K562 (cell line): ENCODE results near the gene TRIM2. TPM values are rescaled to one million over a fixed set of nuclear protein-coding genes. Genes with fewer than 3 reads are reported as not detected.

Experiments used
- ATAC-seq: fragments of 200-7000 bp; cut with Tn5 transposase; 3 replicates; pipeline ENCODE4 v1.9.1; 2020; ENCODE audit warnings: moderate library complexity
- BruUV-seq: library from RNA; stranded (reverse); fragments of 400-500 nt; replicated peaks from 2 replicates; lab custom pipeline; 2021; lab: Mats Ljungman, UMichigan
- CTCF ChIA-PET: fragments of 300-600 bp; formaldehyde crosslinking; extraction: SDS; loops from one replicate; lab custom pipeline; 2021; ENCODE audit warnings: low intra/inter-chr PET ratio; lab: Yijun Ruan, JAX
- POLR2A ChIA-PET: fragments of 300-600, 350-650 bp; sonication (Branson Sonifier 250); formaldehyde crosslinking; extraction: SDS; loops from one replicate; lab custom pipeline; 2021; ENCODE audit warnings: antibody characterized with exemption, inconsistent platforms; lab: Yijun Ruan, JAX
- DNase-seq, 4 experiments: peaks; one replicate each; pipeline versions ENCODE4 v3.0.0 to v3.0.0-alpha.2; 2011 to 2018; ENCODE audit warnings: low spot score in 3 of 4, mixed read lengths in 3 of 4; ENCODE audit errors: extremely low read depth in 1 of 4
- FAIRE-seq: peaks from 2 replicates; lab custom pipeline; 2011; peaks lifted over from hg19 to GRCh38; lab: Jason Lieb, UNC
- H2AFZ ChIP-seq: 2 replicates; pipeline ENCODE4 v1.6.0; 2011; ENCODE audit warnings: low read depth, low read length, control low read depth, inconsistent platforms
- H3K27ac ChIP-seq: fragments of 200-600 bp; 3 replicates; pipeline ENCODE4 v1.8.0; 2011; ENCODE audit warnings: low read depth, mild to moderate bottlenecking, control low read depth, inconsistent platforms, low read length, moderate library complexity, mixed read lengths; ENCODE audit errors: extremely low read depth
- H3K27me3 ChIP-seq, 2 experiments: fragments of 300-600 bp in 1 of 2; 2 replicates in 1 of 2; 3 replicates in 1 of 2; pipeline versions ENCODE4 v1.6.0 to v1.8.0; 2011; ENCODE audit warnings: inconsistent platforms in 2 of 2, low read length in 2 of 2, mild to moderate bottlenecking in 1 of 2, mixed read lengths in 1 of 2, moderate library complexity in 1 of 2; ENCODE audit not compliant: control insufficient read depth in 2 of 2, insufficient read depth in 2 of 2
- H3K36me3 ChIP-seq: fragments of 300-600 bp; 3 replicates; pipeline ENCODE4 v1.8.0; 2011; ENCODE audit warnings: mild to moderate bottlenecking, low read length, inconsistent platforms; ENCODE audit not compliant: control insufficient read depth, insufficient read depth
- H3K4me1 ChIP-seq, 2 experiments: fragments of 200-600 bp in 1 of 2; replicated peaks in 1 of 2; 2 replicates in 1 of 2; 3 replicates in 1 of 2; pipeline versions ENCODE4 v1.5.1 to v1.8.0; 2011; ENCODE audit warnings: inconsistent platforms in 2 of 2, low read length in 2 of 2, mild to moderate bottlenecking in 1 of 2, mixed read lengths in 1 of 2, moderate library complexity in 1 of 2; ENCODE audit not compliant: control insufficient read depth in 2 of 2, insufficient read depth in 2 of 2
- H3K4me2 ChIP-seq: 2 replicates; pipeline ENCODE4 v1.6.1; 2011; ENCODE audit warnings: low read length, control low read depth, inconsistent platforms, mixed read lengths; ENCODE audit not compliant: insufficient read depth
- H3K4me3 ChIP-seq: fragments of 200-600 bp; sonication (generic), shearing (Covaris generic); 2 replicates; pipeline ENCODE4 v1.5.1; 2016; ENCODE audit warnings: control low read depth, inconsistent platforms
- H3K79me2 ChIP-seq: fragments of 200-600 bp; 3 replicates; pipeline ENCODE4 v1.8.0; 2011; ENCODE audit warnings: low read length, inconsistent platforms; ENCODE audit not compliant: control insufficient read depth, insufficient read depth
- H3K9ac ChIP-seq, 2 experiments: 2 replicates each; pipeline versions ENCODE4 v1.6.0 to v1.6.1; 2011; ENCODE audit warnings: low read depth in 2 of 2, low read length in 2 of 2, control low read depth in 1 of 2, inconsistent platforms in 1 of 2, mild to moderate bottlenecking in 1 of 2, mixed read lengths in 1 of 2; ENCODE audit not compliant: insufficient read depth in 1 of 2
- H3K9me1 ChIP-seq: one replicate; pipeline ENCODE4 v1.6.0; 2011; ENCODE audit warnings: inconsistent platforms, mild to moderate bottlenecking, low read length, moderate library complexity; ENCODE audit not compliant: control insufficient read depth, insufficient read depth
- H3K9me3 ChIP-seq: replicated peaks from 2 replicates; pipeline ENCODE4 v1.5.1; 2011; ENCODE audit warnings: low read depth, low read length, inconsistent platforms; ENCODE audit not compliant: control insufficient read depth, insufficient read depth
- H4K20me1 ChIP-seq: replicated peaks from 2 replicates; pipeline ENCODE4 v1.6.1; 2011; ENCODE audit warnings: low read length, inconsistent platforms, mixed read lengths; ENCODE audit not compliant: control insufficient read depth, insufficient read depth
- ARID2 ChIP-seq: fragments of 450-650 bp; IDR thresholded peaks from 2 replicates; pipeline ENCODE4 v1.6.1; 2017; ENCODE audit warnings: antibody characterized with exemption, mild to moderate bottlenecking
- FOXJ2 ChIP-seq: fragments of 200-800 bp; sonication (Bioruptor generic); IDR thresholded peaks from 2 replicates; pipeline ENCODE4 v1.6.1; 2016; ENCODE audit warnings: missing genetic modification characterization, missing compliant biosample characterization
- HOXB6 ChIP-seq: fragments of 250-450 bp; sonication (Bioruptor Pico); IDR thresholded peaks from 2 replicates; pipeline ENCODE4 v1.5.1; 2022; ENCODE audit warnings: mild to moderate bottlenecking, borderline replicate concordance
- MEIS2 ChIP-seq: fragments of 450-650 bp; IDR thresholded peaks from 2 replicates; pipeline ENCODE4 v1.6.1; 2014; ENCODE audit warnings: mild to moderate bottlenecking; ENCODE audit not compliant: partially characterized antibody
- NONO ChIP-seq, 2 experiments: fragments of 200-400 bp in 1 of 2; fragments of 450-650 bp in 1 of 2; formaldehyde crosslinking in 1 of 2; IDR thresholded peaks; 2 replicates each; pipeline ENCODE4 v1.6.1; 2017; ENCODE audit warnings: low read depth in 2 of 2, mild to moderate bottlenecking in 2 of 2, moderate library complexity in 2 of 2, low read length in 1 of 2
- PTRF ChIP-seq: fragments of 450-650 bp; IDR thresholded peaks from 2 replicates; pipeline ENCODE4 v1.6.1; 2016; ENCODE audit warnings: mild to moderate bottlenecking, missing genetic modification characterization, missing compliant biosample characterization
- WGBS: fragments of 100-300 bp; shearing (Covaris generic); methylation state at CpG from one replicate; pipeline ENCODE4 v1.1.6; 2016; ENCODE audit warnings: low coverage, mixed read lengths; ENCODE audit not compliant: insufficient coverage; ENCODE audit errors: missing lambda C conversion rate; 5-methylcytosine and 5-hydroxymethylcytosine counted together
- in situ Hi-C: fragments of 300-500 bp; cut with MboI; formaldehyde crosslinking; loops from 4 replicates; pipeline ENCODE4 v1.15.0; 2018; ENCODE audit warnings: inconsistent platforms, mixed read lengths
- intact Hi-C: fragments of 100-400 bp; cut with micrococcal nuclease; formaldehyde crosslinking; loops from 2 replicates; pipeline ENCODE4 v1.14.2; 2022
- polyA plus RNA-seq, 8 experiments: library from polyadenylated mRNA; depleted of rRNA in 4 of 8; stranded (reverse) in 5 of 8; unstranded in 3 of 8; fragments of >200 nt; fragmentation: Nextera tagmentation in 2 of 8; fragmentation: Illumina TruSeq in 1 of 8; extraction: Ambion mirVana in 2 of 8; extraction: Trizol in 1 of 8; gene quantifications; 2 replicates each; pipeline versions ENCODE4 v1.2.1 to v1.2.3, GENCODE V29; 2011 to 2014; ENCODE audit warnings: inconsistent platforms in 1 of 8, missing spikeins in 1 of 8
- total RNA-seq, 7 experiments: library from RNA; depleted of rRNA in 6 of 7; stranded (reverse); fragments of >200 nt in 6 of 7; fragmentation: Illumina TruSeq in 2 of 7; extraction: Trizol in 2 of 7; gene quantifications; 2 replicates each; pipeline versions ENCODE4 v1.2.1 to v1.2.3, GENCODE V29; 2011 to 2021; ENCODE audit warnings: low replicate concordance in 1 of 7
- TF ChIP-seq, protein P1 (sequence below): fragments of 250-450 bp; sonication (Bioruptor Pico); IDR thresholded peaks from 2 replicates; pipeline ENCODE4 v1.4.0; 2020; ENCODE audit warnings: mild to moderate bottlenecking, moderate library complexity

Gene TRIM2
- total and polyA plus RNA-seq, 9 of the 15 experiments (the other 6 are each of a cell fraction or from before 2014, with no cell fraction given), result 0.01 to 0.41 (median 0.13) TPM; not detected in 1

DNA sequence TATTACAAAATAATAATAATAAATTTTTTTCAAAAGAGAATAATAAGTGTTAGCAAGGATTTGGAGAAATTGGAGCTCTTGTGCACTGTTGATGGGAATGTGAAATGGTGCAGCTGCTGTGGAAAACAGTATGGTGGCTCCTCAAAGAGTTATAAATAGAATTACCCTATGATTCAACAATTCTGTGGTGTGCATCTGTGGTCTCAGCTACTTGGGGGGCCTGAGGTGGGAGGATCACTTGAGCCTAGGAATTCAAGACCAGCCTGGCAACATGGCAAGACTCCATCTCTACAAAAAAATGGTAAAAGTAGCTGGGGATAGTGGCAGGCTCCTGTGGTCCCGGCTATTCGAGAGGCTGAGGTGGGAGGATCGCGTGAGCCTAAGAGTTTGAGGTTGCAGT lies 159.8 kb downstream of the TRIM2 start:
- intact Hi-C loops (loop anchor here (5.0 kb wide), 1 partner anchor 48 kb away; no protein-coding TSS in a partner anchor), in situ Hi-C loops (no loop called here)
- ATAC-seq (no peak), FAIRE-seq (no peak), DNase-seq (no peak)
- Histone ChIP-seq H3K4me3 (no peak overlapping the region), H3K27me3 (no peaks in the 10 kb centered on the region), H3K9me3 (no peaks in the 10 kb centered on the region), H3K79me2 (0 out of 3 replicates have a peak, but pooled peaks cover 5% of the 10 kb centered on the region), H3K9me1 (no peaks in the 10 kb centered on the region), H3K4me2 (no peak overlapping the region), H3K9ac (no peak overlapping the region), H3K36me3 (peaks cover 75% of the 10 kb centered on the region), H3K4me1 (peaks cover 4 to 9% of the 10 kb centered on the region in 2 experiments; a peak in 3 of 5 replicates), H3K27ac (no peak overlapping the region), H2AFZ (no peak overlapping the region), H4K20me1 (no peaks in the 10 kb centered on the region)
- CTCF ChIA-PET, result no interaction called here
- WGBS, result 100% methylated on average over 2 of the region's 4 CpGs
- no TSS peak for BruUV-seq
- TF ChIP-seq, protein P1, sequence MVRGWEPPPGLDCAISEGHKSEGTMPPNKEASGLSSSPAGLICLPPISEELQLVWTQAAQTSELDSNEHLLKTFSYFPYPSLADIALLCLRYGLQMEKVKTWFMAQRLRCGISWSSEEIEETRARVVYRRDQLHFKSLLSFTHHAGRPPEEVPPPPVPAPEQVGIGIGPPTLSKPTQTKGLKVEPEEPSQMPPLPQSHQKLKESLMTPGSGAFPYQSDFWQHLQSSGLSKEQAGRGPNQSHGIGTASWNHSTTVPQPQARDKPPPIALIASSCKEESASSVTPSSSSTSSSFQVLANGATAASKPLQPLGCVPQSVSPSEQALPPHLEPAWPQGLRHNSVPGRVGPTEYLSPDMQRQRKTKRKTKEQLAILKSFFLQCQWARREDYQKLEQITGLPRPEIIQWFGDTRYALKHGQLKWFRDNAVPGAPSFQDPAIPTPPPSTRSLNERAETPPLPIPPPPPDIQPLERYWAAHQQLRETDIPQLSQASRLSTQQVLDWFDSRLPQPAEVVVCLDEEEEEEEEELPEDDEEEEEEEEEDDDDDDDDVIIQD (CRISPR knock-in tag), result no peak
- TF ChIP-seq HOXB6 (no peak), PTRF (no peak), MEIS2 (no peak), NONO (IDR thresholded peaks at IDR 0.05; ENCODE audit: low read depth in 2 of 2, low read length in 1 of 2) (no peak), ARID2 (no peak), FOXJ2 (tag) (no peak)
- POLR2A ChIA-PET, result interaction anchor here (1.1 to 1.5 kb wide), 2 partner anchors 16 to 18 kb away, joined by 3 to 5 read pairs; no protein-coding TSS in a partner anchor
